Transverse colon (tissue), 4 donors: ENCODE measurements around the gene ZMIZ1. TPM values are rescaled to one million over a fixed set of nuclear protein-coding genes. Genes with fewer than 3 reads are reported as not detected.

Source experiments
- DNase-seq: peaks from one replicate; pipeline ENCODE4 v3.0.0-alpha.2; 2019
- H3K27ac ChIP-seq, 4 donors: fragments of 200-600 bp; sonication (generic); 2 replicates each; pipeline ENCODE4 v1.5.1; 2016 to 2018; ENCODE audit warnings: inconsistent platforms in 4 of 4
- H3K27me3 ChIP-seq: fragments of 200-600 bp; sonication (generic); 2 replicates; pipeline ENCODE4 v1.5.1; 2017; ENCODE audit warnings: inconsistent platforms
- H3K36me3 ChIP-seq, 4 donors: fragments of 200-600 bp; sonication (generic); 2 replicates each; pipeline ENCODE4 v1.5.1; 2017 to 2019; ENCODE audit warnings: inconsistent platforms in 4 of 4
- H3K4me1 ChIP-seq, 4 donors: fragments of 200-600 bp; sonication (generic); 2 replicates each; pipeline ENCODE4 v1.5.1; 2017 to 2020; ENCODE audit warnings: inconsistent platforms in 4 of 4
- H3K4me3 ChIP-seq, 4 donors: fragments of 200-600 bp; sonication (generic); 1 replicate in 1 of 4; 2 replicates in 3 of 4; pipeline versions ENCODE4 v1.5.1 to v1.6.1; 2017 to 2019; ENCODE audit warnings: inconsistent platforms in 4 of 4
- H3K9me3 ChIP-seq, 2 donors: fragments of 200-600 bp; sonication (generic); 2 replicates each; pipeline ENCODE4 v1.5.1; 2017 to 2019; ENCODE audit warnings: inconsistent platforms in 2 of 2
- EP300 ChIP-seq: sonication (generic); formaldehyde crosslinking; IDR thresholded peaks from one replicate; pipeline ENCODE4 v1.6.1; 2017; ENCODE audit warnings: antibody characterized with exemption, low read depth
- POLR2A ChIP-seq: fragments of 450-650 bp; IDR thresholded peaks from one replicate; pipeline ENCODE4 v1.6.1; 2016; ENCODE audit warnings: antibody characterized with exemption, mild to moderate bottlenecking, moderate library complexity
- POLR2AphosphoS5 ChIP-seq, 3 donors: sonication (generic); formaldehyde crosslinking; IDR thresholded peaks; one replicate each; pipeline ENCODE4 v1.6.1; 2016; ENCODE audit warnings: antibody characterized with exemption in 3 of 3
- WGBS, 2 donors: methylation state at CpG; one replicate each; pipeline ENCODE4 v1.1.5; 2018; ENCODE audit warnings: low coverage in 1 of 2; 5-methylcytosine and 5-hydroxymethylcytosine counted together
- in situ Hi-C, 4 donors: fragments of 200-750 bp; cut with MboI; loops; one replicate each; pipeline versions ENCODE4 v1.15.0 to v1.15.1; 2017; ENCODE audit warnings: low sequenced_read_pairs in 3 of 4, low pct_ligation_motif_present in 1 of 4, low pct_unique_long_range_greater_than_20kb in 1 of 4
- intact Hi-C: fragments of 100-400 bp; cut with DNase I; formaldehyde crosslinking; loops from one replicate; pipeline ENCODE4 v1.15.1; 2023; ENCODE audit warnings: low total_unique reads
- total RNA-seq, 4 donors: library from RNA; depleted of rRNA; stranded (reverse); fragments of >200 nt; gene quantifications; one replicate each; pipeline ENCODE4 v1.1.0, GENCODE V29; 2016
- TF ChIP-seq, protein P1 (sequence below), 5 experiments: fragments of 200-600 bp in 3 of 5; fragments of 450-650 bp in 2 of 5; sonication (generic) in 3 of 5; IDR thresholded peaks; 1 replicate in 2 of 5; 2 replicates in 3 of 5; pipeline ENCODE4 v1.5.1; 2016 to 2017; ENCODE audit warnings: antibody characterized with exemption in 5 of 5, inconsistent platforms in 3 of 5, mild to moderate bottlenecking in 2 of 5, moderate library complexity in 1 of 5

The ZMIZ1 gene
- total RNA-seq, 4 donors from 2014 or later: 32.0 to 108 (median 63.0) TPM

DNA sequence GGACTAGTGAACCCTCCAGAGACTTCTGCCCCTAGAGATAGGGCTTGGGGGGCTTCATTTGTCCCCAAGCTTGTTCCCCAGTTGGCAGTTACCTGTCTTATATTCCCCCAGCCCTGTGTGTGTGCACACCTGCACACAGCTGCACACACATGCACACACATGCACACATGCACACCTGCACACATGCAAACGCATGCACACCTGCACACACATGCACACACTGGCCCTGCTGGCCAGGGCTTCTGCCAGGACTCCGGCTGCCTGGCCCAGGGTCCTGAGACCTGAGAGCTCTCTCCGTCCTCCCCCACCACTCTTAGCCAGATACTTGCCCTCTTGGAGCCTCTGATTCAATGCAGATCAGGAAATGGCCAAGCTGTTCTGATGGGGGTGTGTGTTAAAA is 6.7 kb downstream of the ZMIZ1 start:
- no peak for DNase-seq
- Histone ChIP-seq H3K27ac (peak overlapping the region; percentile 96 to 99 (median 98)), H3K9me3 (no peaks in the 10 kb centered on the region), H3K27me3 (no peaks in the 10 kb centered on the region), H3K36me3 (no peaks in the 10 kb centered on the region), H3K4me3 (no peak overlapping the region), H3K4me1 (peaks cover 80 to 94% (median 91%) of the 10 kb centered on the region in 4 donors)
- intact Hi-C loops (loop anchor here (10.0 kb wide), 2 partner anchors 79 to 861 kb away; no protein-coding TSS in a partner anchor), in situ Hi-C loops (loop anchor here in 1 of 4 donors (10.0 kb wide), 1 partner anchor 119 kb away; no protein-coding TSS in a partner anchor)
- WGBS, 2 donors: 74% methylated on average over 3 of the region's 3 CpGs; no CpG with 5 or more reads in 1 of the 2 donors
- TF ChIP-seq, protein P1, sequence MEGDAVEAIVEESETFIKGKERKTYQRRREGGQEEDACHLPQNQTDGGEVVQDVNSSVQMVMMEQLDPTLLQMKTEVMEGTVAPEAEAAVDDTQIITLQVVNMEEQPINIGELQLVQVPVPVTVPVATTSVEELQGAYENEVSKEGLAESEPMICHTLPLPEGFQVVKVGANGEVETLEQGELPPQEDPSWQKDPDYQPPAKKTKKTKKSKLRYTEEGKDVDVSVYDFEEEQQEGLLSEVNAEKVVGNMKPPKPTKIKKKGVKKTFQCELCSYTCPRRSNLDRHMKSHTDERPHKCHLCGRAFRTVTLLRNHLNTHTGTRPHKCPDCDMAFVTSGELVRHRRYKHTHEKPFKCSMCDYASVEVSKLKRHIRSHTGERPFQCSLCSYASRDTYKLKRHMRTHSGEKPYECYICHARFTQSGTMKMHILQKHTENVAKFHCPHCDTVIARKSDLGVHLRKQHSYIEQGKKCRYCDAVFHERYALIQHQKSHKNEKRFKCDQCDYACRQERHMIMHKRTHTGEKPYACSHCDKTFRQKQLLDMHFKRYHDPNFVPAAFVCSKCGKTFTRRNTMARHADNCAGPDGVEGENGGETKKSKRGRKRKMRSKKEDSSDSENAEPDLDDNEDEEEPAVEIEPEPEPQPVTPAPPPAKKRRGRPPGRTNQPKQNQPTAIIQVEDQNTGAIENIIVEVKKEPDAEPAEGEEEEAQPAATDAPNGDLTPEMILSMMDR (IDR thresholded peaks at IDR 0.05): no peak
- TF ChIP-seq POLR2A: no peak
- TF ChIP-seq EP300: no peak
- TF ChIP-seq POLR2AphosphoS5 (IDR thresholded peaks at IDR 0.05): no peak

DNA sequence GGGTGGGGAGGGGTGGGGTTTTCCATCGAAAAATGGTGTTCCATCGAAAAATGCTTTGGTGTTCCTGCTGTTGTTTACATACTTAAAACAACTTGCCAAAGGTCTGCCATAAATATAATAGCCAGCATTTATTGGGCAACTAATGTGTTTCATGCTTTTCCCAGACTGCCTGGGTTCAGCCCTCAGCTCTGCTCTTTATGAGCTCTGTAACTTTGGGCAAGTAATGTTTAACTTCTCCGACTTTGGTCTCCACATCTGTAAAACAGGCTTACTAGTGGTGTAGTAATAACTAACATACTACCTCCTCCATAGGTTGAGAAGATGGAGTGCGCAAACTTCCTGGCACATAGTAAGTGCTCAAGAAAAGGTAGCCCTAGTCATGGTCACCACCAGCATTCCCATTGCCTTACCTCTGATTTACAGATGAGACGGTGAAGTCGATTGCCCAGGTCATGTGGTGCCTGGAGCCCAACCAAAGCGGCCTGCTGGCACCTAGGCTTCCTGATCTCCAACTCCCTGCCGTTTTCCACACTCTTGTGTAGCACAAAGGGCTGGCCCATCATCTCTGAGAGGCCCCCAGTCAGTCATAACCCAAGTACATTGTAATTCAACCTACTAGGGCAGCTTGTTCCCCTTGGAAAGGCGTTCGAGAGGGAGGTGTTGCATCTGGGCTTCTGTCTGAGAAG is 8.9 kb downstream of the ZMIZ1 start:
- Histone ChIP-seq H3K9me3 (no peaks in the 10 kb centered on the region), H3K27me3 (no peaks in the 10 kb centered on the region), H3K4me3 (no peak overlapping the region), H3K27ac (peak overlapping the region; percentile 96 to 99 (median 98)), H3K36me3 (no peaks in the 10 kb centered on the region), H3K4me1 (peaks cover 94 to 100% (median 97%) of the 10 kb centered on the region in 4 donors)
- 58 to 63% methylated on average over 6 to 10 of the region's 10 CpGs for WGBS, 2 donors
- in situ Hi-C loops: loop anchor here in 1 of 4 donors (10.0 kb wide), 1 partner anchor 117 kb away; no protein-coding TSS in a partner anchor
- intact Hi-C loops: loop anchor here (10.0 kb wide), 2 partner anchors 77 to 863 kb away; no protein-coding TSS in a partner anchor
- no peak for DNase-seq
- TF ChIP-seq, protein P1 (IDR thresholded peaks at IDR 0.05): no peak
- TF ChIP-seq EP300 (no peak), POLR2AphosphoS5 (IDR thresholded peaks at IDR 0.05) (peak in 1 of 3 donors; percentile 5)

DNA sequence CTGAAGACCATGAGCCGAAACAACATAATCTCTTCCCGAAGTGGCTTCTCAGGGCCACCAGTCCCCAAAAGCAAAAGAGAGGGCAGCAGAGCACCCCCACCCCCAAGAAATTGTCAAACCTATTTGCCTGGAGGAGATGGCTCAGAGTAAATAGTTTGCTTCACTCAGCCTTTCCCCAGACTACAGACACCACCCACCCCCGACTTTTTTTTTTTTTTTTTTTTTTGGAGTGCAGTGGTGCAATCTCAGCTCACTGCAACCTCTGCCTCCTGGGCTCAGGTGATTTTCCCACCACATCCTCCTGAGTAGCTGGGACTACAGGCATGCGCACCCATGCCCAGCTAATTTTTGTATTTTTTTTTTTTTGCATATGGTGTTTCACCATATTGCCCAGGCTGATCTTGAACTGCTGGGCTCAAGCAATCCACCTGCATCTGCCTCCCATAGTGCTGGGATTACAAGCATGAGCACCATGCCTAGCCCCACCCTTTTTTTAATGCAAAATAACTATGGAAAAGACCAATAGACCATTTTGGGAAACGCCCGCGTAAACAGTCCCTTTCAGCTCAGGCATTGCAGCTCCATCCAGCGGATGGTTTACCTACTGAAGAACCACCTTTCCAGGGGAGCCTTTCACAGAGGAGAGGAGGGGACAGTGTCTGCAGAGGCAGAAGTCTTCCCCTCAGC is 9.7 kb downstream of the ZMIZ1 start:
- Histone ChIP-seq H3K9me3 (no peaks in the 10 kb centered on the region), H3K27me3 (no peaks in the 10 kb centered on the region), H3K4me1 (peaks cover 94 to 100% (median 97%) of the 10 kb centered on the region in 4 donors), H3K36me3 (no peaks in the 10 kb centered on the region), H3K27ac (peak overlapping the region; percentile 96 to 99 (median 98)), H3K4me3 (no peak overlapping the region)
- in situ Hi-C loops: loop anchor here in 1 of 4 donors (10.0 kb wide), 1 partner anchor 116 kb away; no protein-coding TSS in a partner anchor
- intact Hi-C loops: loop anchor here (10.0 kb wide), 2 partner anchors 76 to 864 kb away; no protein-coding TSS in a partner anchor
- DNase-seq: no peak
- TF ChIP-seq POLR2A (no peak), POLR2AphosphoS5 (IDR thresholded peaks at IDR 0.05) (no peak), EP300 (no peak)
- TF ChIP-seq, protein P1 (IDR thresholded peaks at IDR 0.05): peak in 1 of 5 experiments; percentile 12
- WGBS, 2 donors: 40 to 64% methylated on average over 2 to 8 of the region's 8 CpGs

DNA sequence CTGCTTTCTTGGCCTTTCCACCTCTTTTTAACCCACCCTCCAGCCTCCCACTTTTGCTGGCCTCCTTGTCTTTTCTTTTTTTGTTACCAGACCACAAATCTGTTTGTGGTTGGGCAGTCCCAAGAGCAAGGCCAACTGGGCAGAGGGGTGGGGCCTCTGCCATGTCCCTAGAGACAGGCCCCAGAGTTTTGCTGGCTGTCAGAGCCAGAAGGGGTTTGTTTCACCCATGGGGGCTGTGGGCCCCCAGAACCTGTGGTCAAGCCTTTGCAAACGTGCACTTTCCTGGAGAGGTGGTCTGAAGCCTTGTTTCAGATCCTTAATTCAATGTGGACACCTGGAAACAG is 10.3 kb downstream of the ZMIZ1 start:
- Histone ChIP-seq H3K36me3 (no peaks in the 10 kb centered on the region), H3K4me1 (peaks cover 94 to 100% (median 97%) of the 10 kb centered on the region in 4 donors), H3K4me3 (no peak overlapping the region), H3K9me3 (no peaks in the 10 kb centered on the region), H3K27ac (peak overlapping the region; percentile 96 to 99 (median 98)), H3K27me3 (no peaks in the 10 kb centered on the region)
- no peak for DNase-seq
- TF ChIP-seq, protein P1 (IDR thresholded peaks at IDR 0.05): no peak
- TF ChIP-seq EP300 (no peak), POLR2A (no peak), POLR2AphosphoS5 (IDR thresholded peaks at IDR 0.05) (no peak)
- in situ Hi-C loops: loop anchor here in 1 of 4 donors (10.0 kb wide), 1 partner anchor 116 kb away; no protein-coding TSS in a partner anchor
- intact Hi-C loops: loop anchor here (10.0 kb wide), 2 partner anchors 76 to 864 kb away; no protein-coding TSS in a partner anchor
- WGBS, 2 donors: 89% methylated on average over 1 of the region's 1 CpG; no CpG with 5 or more reads in 1 of the 2 donors
